ENCODE data around the gene INTS11.
"Not testable (repeated sequence)": the region's sequence is repeated elsewhere in the genome, so short reads cannot be mapped to it uniquely, and the experiment has no call there.

Gene INTS11

GRCh38 chr1:1329304-1330210 is 5.1 kb upstream of the INTS11 start:
- DNase-seq = no peak

DNA sequence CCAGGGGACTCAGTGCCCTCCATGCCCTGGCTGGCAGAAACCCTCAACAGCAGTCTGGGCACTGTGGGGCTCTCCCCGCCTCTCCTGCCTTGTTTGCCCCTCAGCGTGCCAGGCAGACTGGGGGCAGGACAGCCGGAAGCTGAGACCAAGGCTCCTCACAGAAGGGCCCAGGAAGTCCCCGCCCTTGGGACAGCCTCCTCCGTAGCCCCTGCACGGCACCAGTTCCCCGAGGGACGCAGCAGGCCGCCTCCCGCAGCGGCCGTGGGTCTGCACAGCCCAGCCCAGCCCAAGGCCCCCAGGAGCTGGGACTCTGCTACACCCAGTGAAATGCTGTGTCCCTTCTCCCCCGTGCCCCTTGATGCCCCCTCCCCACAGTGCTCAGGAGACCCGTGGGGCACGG is 3.8 kb upstream of the INTS11 start:
- DNase-seq = no peak

DNA sequence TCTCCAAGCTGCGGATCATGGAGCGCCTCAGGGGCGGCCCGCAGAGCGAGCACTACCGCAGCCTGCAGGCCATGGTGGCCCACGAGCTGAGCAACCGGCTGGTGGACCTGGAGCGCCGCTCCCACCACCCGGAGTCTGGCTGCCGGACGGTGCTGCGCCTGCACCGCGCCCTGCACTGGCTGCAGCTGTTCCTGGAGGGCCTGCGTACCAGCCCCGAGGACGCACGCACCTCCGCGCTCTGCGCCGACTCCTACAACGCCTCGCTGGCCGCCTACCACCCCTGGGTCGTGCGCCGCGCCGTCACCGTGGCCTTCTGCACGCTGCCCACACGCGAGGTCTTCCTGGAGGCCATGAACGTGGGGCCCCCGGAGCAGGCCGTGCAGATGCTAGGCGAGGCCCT is 2.8 kb upstream of the INTS11 start:
- DNase-seq = no peak

- DNase-seq = no peak
These were observed 1.7 kb upstream of the INTS11 start for GRCh38 chr1:1326075-1326605.

- no peak for DNase-seq
These were observed 1.0 kb upstream of the INTS11 start for GRCh38 chr1:1325288-1326074.

DNA sequence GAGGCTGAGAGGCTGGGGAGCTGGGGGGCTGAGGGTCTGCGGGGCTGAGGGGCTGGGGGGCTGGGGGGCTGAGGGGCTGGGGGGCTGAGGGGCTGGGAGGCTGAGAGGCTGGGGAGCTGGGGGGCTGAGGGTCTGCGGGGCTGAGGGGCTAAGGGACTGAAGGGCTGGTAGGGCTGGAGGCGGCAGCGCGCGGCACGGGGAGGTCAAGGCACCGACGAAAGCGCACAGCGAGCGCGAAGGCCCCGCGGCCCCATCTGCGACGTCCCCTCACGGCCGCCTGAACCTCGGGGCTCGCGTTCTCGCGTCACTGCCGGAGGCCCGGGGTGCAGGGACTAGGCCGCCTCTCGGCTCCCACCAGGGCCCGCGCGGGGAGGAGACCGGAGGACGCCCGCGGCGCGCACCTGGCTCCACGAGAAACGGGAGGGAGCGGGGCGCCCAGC is 356 bp downstream of the INTS11 start:
- no peak for DNase-seq

GRCh38 chr1:1322952-1323351 is 1.5 kb downstream of the INTS11 start:
- DNase-seq = no peak

DNA sequence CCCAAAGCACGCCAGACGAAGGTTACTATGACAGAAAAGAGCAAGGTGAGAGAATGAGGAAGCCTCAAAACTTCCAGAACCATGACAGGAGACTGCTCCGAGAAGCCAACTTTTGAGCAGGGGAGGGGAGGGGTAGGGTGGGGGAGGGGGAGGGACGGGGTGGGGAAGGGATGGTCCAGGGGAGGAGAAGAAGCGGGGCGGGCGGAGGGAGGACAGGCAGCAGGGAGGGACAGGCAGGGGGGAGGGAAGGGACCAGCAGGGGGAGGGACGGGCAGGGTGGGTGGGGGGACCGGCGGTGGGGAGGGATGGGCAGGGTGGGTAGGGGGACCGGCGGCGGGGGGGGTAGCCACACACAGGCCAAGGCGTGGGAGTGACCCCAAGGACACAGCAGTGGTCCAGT is 2.0 kb downstream of the INTS11 start:
- DNase-seq = no peak

- DNase-seq = no peak
These were observed 3.0 kb downstream of the INTS11 start for GRCh38 chr1:1321477-1321876.

DNA sequence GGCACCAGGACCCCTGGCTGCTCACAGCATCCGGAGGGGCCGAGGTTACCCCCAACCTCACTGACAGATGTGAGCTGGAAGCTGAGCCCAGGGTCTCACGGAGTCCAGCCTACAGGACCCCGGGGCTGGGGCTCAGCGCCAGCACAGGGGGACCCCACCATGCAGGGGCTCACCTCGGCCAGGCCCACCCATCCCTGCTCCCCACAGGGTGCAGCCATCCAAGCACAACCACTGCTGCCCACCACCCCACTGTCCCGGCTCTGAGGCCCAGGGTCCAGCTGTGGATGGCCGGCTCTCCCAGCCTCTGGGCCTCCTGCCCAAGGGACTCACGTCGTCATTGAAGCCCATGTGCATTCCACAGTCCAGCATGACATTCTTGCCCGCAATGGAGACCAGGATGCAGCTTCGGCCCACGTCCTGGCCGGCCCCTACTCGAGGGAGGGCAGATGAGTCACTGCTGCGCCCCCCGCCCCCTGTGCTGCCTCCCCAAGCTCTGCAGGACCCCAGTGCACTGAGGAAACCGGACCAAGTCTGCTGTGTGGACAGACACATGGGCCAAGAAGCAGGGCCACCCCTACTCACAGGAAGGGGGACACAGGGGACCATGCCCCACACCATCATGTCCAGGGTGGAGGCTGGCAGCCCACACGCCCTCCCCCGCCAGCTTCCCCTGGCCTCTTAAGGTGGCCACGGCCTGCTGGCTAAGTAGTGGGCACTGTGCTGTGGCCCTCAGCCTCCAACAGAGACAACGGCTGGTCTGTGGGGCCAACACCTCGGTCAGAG is 3.6 kb downstream of the INTS11 start:
- no peak for DNase-seq

DNA sequence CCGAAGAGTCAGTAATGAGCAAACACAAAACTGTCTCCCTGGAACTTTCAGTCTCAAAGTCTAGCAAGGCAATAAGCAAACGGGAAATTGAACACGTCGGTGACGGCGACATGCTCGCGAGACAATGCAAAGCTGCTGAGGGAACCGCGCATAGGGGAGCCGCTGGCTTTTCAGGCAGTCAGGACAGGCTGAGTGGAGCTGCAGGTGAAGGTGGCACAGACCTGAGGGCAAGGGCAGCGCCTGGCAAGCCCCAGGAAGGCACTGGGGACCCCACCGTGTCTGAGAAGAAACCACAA is 4.9 kb downstream of the INTS11 start:
- no peak for DNase-seq

GRCh38 chr1:1318777-1319645 is 5.4 kb downstream of the INTS11 start:
- DNase-seq = no peak

- DNase-seq = no peak
These were observed 6.3 kb downstream of the INTS11 start for GRCh38 chr1:1318131-1318652.

- DNase-seq = no peak
These were observed 7.0 kb downstream of the INTS11 start for GRCh38 chr1:1317420-1317819.

GRCh38 chr1:1316199-1316598 is 8.3 kb downstream of the INTS11 start:
- DNase-seq = not testable (repeated sequence)

GRCh38 chr1:1315435-1315954 is 9.0 kb downstream of the INTS11 start:
- no peak for DNase-seq

DNA sequence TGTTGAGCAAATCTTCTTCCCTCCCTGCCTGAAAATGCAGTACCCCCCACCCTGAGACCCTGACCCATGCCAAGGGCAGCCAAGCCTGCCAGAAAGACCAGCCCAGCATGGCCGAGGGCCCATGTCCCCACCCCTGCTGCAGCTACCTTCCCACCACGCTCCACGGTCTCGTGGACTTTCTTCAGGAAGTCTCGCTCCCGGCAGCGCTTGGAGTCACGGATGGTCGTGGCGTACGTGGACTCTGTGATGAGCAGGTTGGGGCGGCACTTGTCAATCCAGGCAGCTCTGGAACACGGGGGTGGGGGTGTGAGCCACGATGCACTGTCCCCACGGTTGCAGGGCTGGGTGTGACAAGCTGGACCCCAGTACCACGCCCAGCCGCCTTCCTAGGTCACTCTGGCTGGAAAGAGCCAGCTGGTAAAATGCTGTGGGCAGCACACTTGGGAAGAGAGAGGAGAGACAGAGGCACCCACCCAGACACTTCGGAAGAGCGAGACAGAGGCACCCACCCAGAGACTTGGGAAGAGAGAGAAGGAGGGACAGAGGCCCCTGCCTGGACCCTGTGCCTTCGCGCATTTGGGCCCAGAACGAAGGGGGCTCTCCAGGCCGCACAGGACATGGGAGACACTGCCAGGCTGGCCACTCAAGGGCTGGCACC is 9.7 kb downstream of the INTS11 start:
- no peak for DNase-seq

DNA sequence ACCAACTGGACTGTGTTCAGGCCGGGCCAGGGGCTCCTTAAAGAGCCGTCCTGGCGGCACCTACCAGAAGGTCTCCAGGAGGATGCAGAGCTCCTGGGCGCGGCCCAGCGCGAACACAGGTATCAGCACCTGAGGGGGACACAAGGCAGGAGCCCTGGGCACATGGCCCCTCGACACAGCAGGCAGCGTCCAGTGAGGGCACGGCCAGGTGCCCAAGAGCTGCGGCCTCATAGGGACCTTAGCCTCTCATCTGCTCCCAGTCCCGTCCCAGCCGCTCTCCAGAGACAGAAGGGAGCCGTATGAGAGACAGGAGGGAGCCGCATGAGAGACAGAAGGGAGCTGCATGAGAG is 10.2 kb downstream of the INTS11 start:
- no peak for DNase-seq

DNA sequence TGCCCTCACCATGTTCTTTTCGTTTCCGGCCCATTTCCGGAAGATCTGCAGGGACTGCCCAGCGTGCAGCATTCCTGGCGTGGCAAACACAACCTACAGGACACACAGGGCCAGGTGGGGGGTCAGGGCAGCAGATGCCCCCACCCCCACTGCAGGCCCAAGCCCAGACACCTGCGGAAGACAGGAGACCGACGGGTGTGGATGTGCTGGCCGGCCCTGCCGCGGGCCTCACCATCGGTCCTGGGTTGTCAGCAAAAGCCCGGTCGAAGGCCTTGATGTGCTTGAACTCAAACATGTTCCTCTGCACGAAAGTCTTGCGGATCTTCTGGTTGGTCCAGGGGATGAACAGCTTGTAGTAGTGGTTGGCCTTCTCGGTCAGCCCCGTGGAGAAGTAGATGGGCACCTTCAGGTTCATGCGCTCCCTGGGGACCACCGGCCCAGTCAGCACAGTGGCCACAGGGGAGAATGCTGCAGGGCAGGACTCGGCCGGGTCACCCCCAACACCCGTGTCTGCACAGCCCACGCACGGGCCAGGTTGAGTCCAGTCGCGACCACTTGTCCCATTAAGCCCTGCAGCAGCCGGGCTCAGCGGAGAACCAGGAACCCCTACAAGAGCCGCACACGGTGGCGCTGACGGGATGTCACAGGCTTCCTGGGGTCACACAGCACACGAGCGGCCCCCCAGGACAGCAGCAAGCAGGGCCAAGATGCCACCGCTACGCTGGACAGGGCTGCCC is 10.8 kb downstream of the INTS11 start:
- no peak for DNase-seq

All from activated effector memory CD4-positive, alpha-beta T cell treated with anti-CD3 and anti-CD28 coated beads, Interleukin-2, amount 50 U/mL, for 16 hours (primary cell).